ENCODE measurements around the gene HEPACAM.

The HEPACAM gene

GRCh38 chr11:124899383-124900145, 36.3 kb downstream of the HEPACAM start:
- no peak for DNase-seq (ENCODE audit: low read depth in 2 of 2)

DNA sequence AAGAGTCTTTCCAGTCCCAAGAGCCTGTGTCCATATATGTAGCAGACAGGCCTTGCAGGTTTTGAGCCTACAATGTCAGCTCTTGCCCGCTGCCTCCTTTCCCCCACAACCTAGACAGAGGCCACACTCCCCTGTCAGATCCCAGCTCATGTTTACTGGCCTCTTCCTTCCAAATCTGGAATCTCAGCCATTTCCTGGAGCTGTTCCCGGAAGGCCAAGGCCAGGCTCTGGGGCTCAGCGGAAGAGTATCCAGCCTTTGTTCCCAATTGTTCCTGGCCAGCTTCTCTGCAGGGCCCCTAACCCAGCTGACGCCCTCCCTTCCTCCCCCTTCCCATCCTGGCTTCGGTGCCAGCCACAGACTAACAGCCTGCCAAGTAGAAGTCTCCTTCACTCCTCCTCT, 37.1 kb downstream of the HEPACAM start:
- DNase-seq (ENCODE audit: low read depth in 2 of 2): no peak

- no peak for DNase-seq (ENCODE audit: low read depth in 2 of 2)
Measured at GRCh38 chr11:124898263-124898680, 37.6 kb downstream of the HEPACAM start.

GRCh38 chr11:124897674-124898262, 38.1 kb downstream of the HEPACAM start, which contains the start of gene ROBO4:
ROBO4 (minus strand) TSS chr11:124897865; CDS start chr11:124897795, 70 bp downstream.
- no peak for DNase-seq (ENCODE audit: low read depth in 2 of 2)

DNA sequence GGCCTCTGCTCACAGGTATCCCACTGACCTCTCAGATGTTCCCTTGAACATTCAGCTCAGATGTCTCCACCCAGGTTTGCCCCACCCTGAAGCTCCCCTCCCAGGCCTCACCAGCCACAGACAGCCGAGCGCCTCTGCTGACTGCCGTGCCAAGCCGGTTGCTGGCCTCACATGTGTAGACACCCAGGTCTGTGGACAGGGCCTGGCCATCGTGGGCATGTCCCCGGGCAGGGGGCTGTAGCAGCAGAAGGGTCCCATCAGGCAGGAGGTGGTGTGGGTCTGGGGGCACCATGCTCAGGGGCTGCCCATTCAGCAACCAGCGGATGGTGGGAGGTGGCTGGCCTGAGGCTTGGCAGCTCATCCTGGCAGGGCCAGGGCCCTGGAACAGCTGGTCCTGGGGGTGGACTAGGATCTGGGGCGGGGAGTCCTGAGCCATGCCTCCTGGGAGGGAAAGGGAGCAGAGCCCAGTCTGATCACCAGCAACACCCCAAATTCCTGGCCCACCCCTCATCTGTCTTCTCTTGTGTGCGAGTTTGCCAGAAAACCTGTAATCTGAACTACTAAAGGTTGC, 38.9 kb downstream of the HEPACAM start:
- DNase-seq (ENCODE audit: low read depth in 2 of 2): no peak

DNA sequence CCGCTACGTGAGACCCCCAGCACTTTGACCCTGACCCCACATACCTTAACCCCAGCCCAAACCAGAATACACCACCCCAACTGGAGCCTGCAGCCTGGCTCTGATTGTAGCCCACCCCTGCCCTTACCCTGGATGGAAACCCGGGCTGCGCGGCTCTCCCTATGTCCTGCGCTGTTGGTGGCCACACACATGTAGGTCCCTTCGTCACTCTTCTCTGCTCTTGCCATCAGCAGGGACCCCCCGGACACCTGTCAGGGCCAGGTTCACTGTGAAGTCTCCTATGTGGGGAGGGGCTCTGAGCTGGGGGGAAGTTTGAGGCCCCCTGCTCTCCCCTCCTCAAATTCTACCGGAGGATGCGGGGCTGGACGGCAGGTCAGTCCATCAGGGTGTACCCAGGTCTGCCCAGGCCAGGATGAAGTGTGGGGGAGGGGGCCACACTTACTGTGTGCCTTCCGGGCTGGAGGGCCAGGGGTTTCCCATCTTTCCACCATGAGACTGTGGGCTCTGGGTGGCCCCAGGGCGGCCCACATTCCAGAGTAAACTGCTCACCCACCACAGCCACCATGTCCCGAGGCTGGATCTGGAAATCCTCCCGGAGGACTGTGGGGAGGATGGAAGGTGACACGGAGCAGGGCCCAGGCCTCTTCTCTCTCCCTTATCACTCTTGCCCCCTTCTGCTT, 39.6 kb downstream of the HEPACAM start:
- no peak for DNase-seq (ENCODE audit: low read depth in 2 of 2)

- DNase-seq (ENCODE audit: low read depth in 2 of 2): no peak
Measured at GRCh38 chr11:124895471-124895971, 40.3 kb downstream of the HEPACAM start.

- no peak for DNase-seq (ENCODE audit: low read depth in 2 of 2)
Measured at GRCh38 chr11:124894606-124895430, 41.0 kb downstream of the HEPACAM start.

GRCh38 chr11:124893781-124894401, 42.0 kb downstream of the HEPACAM start:
- DNase-seq (ENCODE audit: low read depth in 2 of 2): no peak

- DNase-seq (ENCODE audit: low read depth in 2 of 2): no peak
Measured at GRCh38 chr11:124892750-124893454, 42.9 kb downstream of the HEPACAM start.

DNA sequence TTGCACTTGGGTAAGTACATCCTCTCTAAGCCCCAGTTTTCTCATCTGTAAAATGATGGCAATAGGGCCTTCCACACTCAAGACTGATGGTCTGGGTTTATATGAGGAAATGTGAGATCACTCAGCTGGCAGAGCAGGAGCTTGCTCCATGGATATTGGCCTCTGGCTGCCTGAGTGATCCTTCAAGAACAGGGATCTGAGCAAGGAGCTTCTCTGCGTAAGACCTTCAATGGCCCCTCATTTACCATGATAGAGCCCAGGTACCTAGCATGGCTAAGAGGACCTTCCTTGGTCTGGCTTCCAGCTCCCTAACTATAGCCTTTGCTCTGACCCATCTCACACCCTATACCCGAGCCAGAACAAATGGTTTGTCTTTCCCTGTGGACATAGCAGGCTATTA, 43.7 kb downstream of the HEPACAM start:
- DNase-seq (ENCODE audit: low read depth in 2 of 2): no peak

GRCh38 chr11:124891373-124891861, 44.4 kb downstream of the HEPACAM start:
- no peak for DNase-seq (ENCODE audit: low read depth in 2 of 2)

DNA sequence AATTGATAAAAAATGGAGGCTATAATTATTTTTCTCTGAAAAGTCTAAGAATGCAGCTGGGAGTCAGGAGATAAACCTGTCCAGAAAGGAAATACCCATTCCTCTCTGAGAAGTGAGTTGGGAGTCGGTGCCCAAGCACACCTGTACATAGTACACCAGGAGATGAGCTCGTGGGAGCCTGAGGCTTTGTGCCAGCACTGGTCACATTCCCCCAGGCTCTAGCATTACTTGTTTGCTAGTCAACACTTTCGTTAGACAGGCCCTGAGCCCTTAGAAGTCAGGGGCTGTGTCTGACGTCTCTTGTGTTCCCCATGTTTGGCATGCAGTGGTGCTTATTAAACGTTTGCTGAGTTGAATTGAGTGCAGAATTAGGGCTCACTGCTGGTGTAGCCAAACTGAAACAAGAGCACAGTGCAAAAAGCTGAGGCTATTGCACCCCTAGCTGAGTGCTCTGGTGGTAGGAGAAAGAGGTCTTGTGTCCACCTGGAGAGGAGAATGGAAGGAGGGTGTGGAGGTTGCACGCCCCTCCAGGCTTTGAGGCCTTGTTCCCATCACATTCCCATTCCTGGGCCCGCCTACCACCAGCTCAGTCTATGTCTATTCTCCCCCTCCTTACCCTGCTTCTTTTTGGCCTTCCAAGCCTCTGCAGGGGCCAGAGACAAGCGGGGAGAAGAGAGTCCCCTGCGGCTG, 45.0 kb downstream of the HEPACAM start:
- DNase-seq (ENCODE audit: low read depth in 2 of 2): no peak

DNA sequence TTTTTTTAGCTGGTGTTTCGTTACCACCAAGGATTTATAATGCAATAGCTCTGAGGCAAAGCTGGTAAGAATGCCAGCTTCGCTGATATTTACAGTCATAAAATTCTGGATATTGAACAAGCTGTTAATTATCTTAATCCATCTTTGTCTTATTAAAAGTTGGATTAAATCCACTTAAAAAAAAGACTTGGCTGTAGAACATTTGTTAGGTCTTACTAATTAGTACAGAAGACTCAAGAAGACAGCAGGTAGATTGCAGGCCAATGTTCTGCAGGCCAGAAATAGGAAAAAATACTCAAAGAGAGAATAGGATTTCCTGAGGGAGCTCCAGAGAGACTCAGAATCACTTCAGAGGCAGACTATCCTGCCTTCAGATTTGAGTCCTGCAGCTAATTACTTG, 45.7 kb downstream of the HEPACAM start:
- DNase-seq (ENCODE audit: low read depth in 2 of 2): no peak

DNA sequence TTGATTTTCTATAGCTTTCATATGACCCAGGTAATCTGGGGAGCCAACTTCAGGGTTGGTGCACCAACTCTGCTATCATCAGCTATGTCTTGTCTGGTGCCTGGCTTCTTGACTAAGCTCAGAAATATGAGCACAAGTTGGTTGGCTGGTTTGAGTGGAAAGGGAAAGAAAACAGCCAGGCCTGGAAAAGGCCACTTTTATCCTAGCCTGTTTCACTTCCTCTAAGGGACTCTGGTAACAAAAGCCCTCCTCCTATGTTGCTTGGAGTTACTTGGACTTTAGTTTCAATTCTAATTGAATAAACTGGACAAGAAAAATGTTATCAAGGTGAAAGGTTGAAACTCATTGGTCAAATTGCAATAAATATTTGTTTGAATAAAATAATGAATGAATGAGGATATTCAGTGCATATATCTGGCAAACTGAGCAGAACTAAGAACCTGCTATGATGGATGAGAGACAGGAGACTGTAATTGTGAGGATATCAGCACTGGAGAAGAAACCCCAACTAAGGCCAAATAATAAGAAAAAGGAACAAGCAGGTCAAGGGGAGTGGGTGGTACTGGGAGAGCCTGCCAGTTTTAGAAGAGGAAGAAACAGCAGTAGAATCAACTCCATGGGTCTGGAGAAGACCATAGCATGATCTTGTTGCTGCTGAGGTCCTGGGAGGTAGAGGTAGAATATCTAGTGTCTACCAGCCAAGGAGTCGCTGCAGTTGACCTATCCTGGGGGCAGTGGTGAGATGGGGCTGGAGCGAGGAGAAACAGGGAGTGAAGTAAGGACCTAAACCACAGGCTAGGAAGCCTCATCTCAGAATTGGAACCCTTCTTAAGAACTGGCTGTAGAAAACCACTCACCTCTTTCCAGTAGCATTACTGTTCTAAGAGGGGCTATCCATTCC, 46.4 kb downstream of the HEPACAM start:
- no peak for DNase-seq (ENCODE audit: low read depth in 2 of 2)

GRCh38 chr11:124887667-124888013, 48.2 kb downstream of the HEPACAM start:
- no peak for DNase-seq (ENCODE audit: low read depth in 2 of 2)

DNA sequence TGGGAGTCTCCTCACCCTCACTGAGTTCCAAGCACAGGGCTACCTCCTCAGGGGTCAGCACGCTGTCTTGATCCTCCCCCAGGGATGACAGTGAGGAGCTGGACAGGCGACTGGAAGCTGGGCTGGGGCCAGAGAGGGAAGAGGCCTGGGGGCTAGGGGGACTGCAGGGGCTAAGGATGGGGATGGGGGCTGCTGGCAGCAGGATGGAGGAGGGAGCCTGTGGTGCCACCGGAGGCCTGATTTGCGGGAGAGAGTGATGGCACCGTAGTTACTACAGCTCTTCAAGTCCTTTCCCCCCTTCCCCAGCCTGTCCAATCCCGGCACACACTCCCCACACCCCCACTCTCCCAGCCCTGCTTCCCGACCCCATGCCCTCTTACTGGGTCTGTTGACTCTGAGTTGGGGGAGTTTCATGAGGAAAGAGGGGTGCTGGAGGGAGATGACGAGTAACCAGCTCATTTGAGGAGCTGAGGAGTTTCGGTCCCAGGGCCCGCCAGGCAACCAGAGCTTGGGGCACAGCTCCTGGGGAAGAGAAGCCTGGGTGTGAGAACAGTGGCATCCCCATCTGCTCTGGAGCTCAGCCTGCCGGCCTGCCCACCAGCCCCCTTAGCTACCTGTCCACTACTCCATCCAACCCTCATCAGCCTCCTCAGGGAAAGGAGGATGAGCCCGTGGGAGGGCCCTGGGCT, 48.7 kb downstream of the HEPACAM start:
- no peak for DNase-seq (ENCODE audit: low read depth in 2 of 2)

- no peak for DNase-seq (ENCODE audit: low read depth in 2 of 2)
Measured at GRCh38 chr11:124886476-124886875, 49.4 kb downstream of the HEPACAM start.
